GM19438 (cell line): ENCODE data around the gene MBOAT2.
"Not testable (repeated sequence)": the region's sequence is repeated elsewhere in the genome, so short reads cannot be mapped to it uniquely, and the experiment has no call there.

Experiments used
- ATAC-seq: cut with Tn5 transposase; IDR thresholded peaks from one replicate; pipeline ENCODE4 v1.9.1; 2021; ENCODE audit warnings: low read depth; ENCODE audit not compliant: unreplicated experiment

The MBOAT2 gene

DNA sequence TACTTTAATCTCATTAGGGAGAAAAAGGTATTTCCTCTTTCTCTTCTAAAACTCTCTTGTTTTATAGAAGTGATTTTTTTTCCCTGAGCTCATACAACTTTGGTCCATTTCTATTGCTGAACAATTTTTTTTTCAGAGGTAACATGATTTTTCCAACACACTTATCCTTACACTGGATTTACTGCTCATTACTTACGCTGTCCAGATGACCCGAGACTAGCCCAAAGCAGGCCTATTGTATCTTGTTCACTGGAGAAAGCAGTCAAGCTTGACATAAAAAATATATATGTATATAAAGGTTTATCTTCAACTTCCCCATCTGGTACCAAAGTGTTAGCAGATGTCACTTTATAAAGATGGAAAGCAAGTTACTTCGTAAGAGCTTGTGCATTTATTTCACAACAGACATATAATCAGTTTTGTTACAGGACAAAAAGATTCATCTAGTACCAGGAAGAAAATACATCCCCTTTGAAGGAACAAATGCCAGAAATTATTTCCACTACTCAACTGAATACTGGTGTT lies 95.7 kb downstream of the MBOAT2 start:
- no peak for ATAC-seq

DNA sequence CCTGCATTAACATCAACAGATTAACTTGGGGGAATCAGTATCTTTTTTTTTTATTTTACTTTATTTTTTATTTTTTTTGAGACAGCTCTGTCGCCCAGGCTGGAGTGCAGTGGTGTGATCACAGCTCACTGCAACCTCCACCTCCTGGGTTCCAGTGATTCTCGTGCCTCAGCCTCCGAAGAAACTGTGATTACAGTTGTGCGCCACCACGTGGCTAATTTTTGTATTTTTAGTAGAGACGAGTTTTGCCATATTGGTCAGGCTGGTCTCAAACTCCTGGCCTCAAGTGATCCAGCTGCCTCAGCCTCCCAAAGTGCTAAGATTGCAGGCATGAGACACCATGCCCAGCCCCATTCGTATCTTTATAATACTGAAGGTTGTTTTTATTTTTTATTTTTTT lies 99.6 kb downstream of the MBOAT2 start:
- ATAC-seq = not testable (repeated sequence)

DNA sequence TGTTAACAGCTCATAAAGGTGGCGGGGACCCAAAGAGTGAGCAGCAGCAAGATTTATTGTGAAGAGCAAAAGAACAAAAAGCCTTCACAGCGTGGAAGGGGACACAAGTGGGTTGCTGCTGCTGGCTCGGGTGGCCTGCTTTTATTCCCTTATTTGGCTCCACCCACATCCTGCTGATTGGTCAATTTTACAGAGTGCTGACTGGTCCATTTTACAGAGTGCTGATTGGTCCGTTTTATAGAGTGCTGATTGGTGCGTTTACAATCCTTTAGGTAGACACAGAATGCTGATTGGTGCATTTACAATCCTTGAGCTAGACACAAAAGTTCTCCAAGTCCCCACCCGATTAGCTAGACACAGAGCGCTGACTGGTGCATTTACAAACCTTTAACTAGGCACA lies 100.7 kb downstream of the MBOAT2 start:
- ATAC-seq = not testable (repeated sequence)

DNA sequence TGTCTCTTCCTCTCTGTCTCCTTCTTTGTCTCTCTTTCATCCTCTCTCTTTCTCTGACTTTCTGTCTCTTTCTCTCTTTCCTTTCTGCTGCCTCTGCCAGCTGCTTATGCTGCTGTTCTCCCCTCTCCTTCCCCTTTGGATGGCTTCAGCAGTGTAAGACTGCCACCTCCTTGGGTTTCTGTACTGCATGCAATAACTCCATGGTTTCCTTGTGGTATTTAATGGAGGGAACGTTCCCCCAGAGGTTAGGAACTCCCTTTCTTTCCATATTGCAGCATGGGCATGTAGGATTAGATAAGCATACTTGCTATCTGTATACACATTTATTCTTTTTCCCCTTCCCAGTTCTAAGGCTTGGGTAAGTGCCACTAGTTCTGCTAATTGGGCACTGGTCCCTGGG lies 106.3 kb downstream of the MBOAT2 start:
- not testable (repeated sequence) for ATAC-seq

DNA sequence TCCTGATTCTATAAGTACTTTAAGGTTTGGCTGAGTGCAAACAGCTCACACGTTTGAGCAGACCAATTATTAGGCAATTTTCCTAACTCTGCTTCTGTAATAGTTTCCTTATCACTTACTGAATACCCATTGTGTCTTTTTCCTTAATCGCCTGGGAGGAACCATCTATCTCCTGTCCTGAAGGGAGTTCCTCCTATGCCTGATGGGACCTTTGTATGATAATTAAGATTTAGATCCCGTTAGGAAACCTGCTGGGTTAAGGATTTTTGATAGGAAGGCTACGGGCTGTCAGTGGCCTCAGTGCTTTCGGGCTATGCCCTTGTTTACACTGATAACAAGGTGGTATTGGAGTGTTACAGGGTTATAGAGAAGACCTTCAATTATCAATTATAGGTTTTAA lies 106.8 kb downstream of the MBOAT2 start:
- ATAC-seq = not testable (repeated sequence)

DNA sequence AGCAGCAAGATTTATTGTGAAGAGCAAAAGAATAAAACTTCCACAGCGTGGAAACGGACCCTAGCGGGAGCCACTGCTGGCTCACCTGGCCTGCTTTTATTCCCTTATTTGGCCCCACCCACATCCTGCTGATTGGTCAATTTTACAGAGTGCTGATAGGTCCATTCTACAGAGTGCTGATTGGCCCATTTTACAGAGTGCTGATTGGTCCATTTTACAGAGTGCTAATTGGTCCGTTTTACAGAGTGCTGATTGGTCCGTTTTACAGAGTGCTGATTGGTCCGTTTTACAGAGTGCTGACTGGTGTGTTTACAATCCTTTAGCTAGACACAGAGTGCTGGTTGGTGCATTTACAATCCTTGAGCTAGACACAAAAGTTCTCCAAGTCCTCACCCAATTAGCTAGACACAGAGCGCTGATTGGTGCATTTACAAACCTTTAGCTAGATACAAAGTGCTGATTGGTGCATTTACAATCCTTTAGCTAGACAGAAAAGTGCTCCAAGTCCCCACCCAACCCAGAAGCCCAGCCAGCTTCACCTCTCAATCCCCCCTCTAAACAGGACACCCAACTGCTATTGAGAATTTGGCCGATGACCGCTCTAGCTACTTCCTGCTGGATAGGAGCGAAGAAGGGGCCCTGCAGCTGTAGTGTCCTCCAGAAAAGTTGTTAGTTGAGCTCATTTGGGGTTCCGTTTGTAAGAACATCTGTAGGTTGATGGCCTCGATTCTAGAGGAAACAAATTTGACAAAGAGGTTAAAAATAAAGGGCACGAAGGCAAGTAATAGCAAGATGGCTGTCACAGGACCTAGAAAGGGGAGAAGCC lies 108.2 kb downstream of the MBOAT2 start:
- not testable (repeated sequence) for ATAC-seq

DNA sequence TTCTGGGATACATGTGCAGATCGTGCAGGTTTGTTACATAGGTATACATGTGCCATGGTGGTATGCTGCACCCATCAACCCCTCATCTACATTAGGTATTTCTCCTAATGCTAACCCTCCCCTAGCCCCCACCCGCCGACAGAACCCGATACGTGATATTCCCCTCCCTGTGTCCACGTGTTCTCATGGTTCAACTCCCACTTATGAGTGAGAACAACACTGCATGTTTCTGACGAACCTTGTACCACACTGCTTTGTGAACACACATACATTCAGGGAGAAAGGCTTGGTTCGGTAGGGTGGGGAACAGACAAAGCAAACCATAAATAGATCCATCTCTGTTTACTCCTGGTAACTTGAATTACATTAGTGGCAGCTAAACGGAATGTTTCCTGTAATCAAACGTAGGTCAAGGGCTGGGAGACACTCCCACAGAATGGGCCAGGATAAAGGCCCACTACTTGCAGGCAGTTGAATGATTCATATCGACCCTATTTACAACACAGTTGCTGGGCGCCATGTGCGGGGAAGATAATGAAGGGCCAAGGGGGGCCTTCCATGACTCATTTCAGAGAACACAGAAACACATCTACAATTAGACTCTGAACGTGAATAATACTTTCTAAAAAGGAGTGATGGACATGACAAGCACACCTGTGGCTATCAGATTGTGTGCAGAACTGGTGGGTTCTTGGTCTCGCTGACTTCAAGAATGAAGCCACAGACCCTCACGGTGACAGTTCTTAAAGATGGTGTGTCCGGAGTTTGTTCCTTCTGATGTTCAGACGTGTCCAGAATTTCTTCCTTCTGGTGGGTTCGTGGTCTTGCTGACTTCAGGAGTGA lies 109.3 kb downstream of the MBOAT2 start:
- ATAC-seq = no peak

DNA sequence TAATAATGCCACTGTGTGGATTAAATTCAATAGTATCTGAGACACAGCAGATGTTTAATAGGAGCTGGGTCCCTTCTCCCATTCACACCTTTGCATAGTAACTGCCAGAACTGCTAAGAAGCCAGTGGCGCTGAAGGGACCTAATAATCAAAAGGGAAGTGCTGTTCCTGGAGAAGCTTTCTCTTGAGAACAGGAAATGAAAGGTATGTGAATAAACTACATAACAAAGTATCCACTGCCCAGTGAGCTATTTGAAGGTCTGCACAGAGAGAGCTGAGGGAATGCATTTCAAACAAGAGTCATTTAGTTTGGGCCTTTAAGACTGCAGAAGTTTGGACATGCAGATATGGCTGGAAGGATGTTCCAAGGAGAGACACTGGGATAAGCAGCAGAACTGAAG lies 110.0 kb downstream of the MBOAT2 start:
- no peak for ATAC-seq

DNA sequence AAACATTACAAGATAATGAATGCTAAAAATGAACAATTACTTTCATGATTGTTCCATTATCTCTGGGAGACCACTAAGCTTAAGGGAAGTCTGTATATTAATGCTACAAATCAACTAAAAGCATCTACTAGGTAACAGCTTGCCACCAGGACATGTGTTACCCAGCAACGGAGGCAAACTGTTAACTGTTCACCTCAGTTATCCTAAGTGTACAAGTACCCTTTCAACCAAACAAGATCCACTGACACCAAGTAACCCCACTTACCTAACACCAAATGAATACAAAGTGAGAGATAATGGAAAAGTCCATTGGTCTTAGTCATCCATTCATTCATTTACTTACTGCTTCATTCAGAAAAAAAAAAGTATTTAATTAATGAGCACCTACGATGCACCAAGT lies 111.4 kb downstream of the MBOAT2 start:
- no peak for ATAC-seq

DNA sequence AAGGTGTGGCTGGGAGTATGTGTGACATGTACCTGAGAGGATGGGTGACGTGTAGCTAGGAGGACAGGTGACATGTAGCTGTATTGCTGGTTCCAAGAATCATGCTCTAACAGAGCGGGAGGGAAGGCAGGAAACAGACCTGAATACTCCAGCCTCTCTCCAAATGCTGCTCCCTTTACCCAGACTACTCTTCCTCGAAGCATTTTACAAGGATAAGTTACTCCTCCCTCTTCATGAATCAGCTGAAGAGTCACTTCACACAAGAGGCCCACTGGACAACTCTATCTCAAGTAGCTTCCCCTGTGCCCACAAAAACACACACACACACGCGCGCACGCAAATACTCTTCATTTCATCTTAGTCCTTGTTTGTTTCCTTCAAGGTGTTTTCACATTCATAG lies 113.5 kb downstream of the MBOAT2 start:
- no peak for ATAC-seq

DNA sequence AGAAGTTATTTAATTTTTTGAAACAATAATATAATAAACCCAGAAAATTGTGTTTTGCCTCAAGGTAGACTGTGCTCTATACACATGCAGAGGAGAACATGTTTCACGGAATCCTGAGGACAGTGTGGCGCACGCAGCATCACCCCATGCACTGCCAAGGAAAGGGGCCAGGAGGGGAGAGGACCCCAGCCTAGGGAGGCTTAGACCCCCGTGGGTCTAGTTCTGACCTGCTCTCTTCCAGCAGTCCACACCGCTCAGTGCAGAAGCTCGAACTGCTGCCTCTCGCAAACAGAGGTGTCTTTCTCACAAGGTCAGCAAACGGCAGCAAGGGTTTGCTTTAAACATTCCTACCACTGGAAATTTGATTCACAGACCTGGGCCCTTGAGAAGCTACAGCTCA lies 114.5 kb downstream of the MBOAT2 start:
- no peak for ATAC-seq

DNA sequence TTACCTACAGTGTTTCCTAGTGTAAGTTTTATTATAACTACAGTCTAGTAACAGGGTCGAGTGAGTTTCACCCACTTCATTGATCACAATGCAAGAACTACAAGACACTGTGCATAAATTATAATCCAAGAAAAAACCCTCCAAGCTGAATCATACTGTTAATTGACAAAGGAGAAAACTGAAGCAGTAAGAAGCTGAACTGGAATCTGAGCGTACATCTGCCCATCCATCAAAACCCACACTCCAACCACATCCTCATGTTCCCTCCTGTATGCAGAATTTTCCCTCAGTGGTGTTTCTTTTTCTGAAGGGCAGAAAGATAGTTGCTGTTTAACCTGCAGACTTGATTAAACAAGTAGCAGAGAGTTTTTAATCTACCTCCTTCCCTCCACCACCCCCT lies 116.6 kb downstream of the MBOAT2 start:
- no peak for ATAC-seq

DNA sequence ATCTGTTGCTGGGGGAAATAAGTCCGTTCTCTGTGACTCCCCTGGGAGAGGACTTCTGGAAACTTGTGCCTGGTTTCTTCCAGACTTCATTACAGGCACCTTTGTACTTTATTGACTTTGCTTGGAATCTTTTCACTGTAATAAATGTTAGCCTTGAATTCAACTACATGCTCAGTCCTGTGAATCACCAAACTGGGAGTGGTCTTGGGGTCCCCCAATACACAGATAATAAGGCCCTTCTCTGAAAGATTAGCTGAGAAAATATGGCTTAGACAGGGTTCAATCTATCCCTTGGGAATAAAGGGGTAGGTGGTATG lies 117.3 kb downstream of the MBOAT2 start:
- ATAC-seq = no peak

DNA sequence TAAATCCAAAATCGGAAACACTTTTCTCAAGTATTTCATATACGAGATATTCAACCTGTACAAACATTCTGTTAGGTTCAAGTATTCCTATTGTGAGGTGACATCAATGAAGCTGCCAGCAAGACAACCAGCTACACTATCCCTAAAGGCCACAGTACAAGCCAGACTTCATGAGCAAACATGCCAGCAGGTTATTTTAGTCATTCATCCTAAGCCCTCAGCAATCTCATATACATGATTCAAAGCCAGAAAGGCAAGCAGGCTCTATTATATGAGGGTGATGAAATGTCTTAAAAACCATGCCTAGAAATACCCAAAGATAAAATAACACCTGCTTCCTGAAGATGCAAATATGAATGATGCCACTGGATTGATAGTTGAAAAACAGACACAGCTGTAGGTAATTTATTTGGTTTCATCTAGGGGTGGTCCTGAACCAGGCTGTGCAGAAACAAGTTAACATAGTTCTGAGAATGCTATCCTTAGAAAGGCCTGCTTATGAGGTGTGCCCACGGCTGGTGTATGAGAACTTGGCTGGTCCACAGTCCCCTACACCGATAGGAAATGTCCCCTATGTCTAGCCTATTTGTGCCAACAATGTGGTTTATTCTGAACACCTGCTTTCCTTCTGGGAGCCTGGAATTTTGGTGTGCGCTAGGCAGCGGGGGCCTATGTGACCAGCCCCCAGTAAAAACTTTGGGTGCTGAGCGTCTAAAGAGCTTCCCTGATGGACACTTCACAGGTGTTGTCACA lies 117.9 kb downstream of the MBOAT2 start:
- ATAC-seq = no peak

DNA sequence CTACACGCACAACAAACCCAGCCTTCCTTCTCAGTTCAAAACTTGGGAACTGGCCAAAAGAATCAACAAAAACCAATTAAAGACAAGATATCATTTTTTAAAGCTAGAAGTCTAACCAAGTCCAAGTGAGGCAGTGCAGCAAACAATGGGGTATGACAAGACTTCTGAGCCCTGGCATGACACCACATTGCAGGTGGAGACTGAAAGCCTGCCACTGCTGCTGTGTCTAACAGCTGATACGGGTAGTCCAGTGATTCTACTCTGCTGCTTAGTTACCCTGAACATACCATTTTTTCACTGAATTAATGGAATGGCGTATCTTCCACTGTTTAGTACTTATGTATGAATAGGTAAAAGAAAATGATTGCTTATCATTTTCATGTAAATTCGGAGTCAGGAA lies 118.7 kb downstream of the MBOAT2 start:
- no peak for ATAC-seq

DNA sequence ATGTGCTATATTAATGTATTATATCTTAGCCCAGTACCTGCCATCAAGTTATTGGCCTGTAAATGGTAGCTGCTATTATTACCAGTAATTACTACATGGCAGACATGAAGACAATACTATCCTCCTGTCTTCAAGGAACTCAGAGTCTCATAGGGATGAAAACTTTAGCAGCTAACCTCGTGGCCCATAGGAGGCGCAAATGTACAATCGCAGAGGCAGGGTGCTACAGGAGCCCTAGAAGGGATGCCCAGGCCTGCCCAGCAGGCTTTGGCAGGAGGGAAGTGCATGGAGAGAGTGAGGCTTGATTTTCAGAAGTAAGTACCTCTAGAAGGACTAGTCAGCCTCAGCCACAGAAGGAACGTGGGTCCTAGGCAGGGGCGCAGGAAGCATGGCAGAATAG lies 121.4 kb downstream of the MBOAT2 start:
- ATAC-seq = no peak

DNA sequence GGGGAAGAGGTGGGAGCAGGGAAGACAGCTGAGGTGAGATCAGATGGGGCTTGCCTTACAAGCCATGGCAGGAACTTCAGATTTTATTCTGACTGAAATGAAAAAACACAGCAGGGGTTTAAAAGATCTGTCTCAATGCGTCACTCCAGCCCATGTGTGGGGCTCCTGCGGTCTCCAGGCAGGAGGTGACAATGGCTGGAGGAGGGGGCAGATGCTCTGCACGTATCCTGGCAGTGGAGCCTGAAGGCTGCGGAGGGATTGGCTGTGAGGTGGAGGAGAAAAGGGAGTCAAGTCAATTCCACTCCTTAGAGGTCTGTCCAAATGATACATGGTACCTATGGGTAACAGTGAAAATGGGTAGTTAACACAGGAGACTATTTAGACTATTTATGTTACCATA lies 125.6 kb downstream of the MBOAT2 start:
- no peak for ATAC-seq

DNA sequence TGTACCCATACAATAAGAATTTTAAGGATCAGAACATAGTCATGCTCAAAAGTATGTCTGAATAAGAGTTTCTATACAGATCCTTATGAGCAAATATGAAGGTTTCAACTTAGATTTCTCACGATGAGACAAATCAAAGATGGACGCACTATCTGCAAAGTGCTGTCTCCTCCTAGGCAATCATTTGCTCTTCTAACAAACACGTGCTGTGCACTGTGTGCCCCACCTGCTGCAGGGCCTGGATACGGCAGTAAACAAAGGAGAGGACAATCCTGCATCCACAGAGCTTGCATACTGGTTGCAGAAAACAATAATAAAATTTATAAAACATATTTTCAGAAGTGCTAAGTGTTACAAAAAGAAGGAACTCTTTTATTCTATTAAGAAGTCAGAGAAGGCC lies 126.2 kb downstream of the MBOAT2 start:
- no peak for ATAC-seq

DNA sequence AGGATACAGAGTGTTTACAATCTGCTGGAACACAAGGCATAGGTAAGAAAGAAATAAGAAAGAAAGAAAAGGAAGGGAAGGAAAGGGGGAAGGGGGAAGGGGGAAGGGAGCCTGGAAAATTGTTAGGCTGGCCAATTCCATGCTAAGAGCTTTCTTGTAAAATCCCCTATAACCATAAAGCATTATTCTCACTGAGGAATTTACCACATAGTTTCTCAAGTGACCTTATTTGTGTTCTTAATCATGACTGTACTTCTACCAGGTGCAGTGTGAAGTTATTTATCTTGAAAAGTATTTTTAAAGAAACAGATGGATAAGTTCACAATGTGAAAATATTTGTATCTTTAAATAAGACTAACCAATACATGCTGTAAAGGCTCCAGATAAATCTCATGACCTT lies 126.9 kb downstream of the MBOAT2 start:
- ATAC-seq = no peak

DNA sequence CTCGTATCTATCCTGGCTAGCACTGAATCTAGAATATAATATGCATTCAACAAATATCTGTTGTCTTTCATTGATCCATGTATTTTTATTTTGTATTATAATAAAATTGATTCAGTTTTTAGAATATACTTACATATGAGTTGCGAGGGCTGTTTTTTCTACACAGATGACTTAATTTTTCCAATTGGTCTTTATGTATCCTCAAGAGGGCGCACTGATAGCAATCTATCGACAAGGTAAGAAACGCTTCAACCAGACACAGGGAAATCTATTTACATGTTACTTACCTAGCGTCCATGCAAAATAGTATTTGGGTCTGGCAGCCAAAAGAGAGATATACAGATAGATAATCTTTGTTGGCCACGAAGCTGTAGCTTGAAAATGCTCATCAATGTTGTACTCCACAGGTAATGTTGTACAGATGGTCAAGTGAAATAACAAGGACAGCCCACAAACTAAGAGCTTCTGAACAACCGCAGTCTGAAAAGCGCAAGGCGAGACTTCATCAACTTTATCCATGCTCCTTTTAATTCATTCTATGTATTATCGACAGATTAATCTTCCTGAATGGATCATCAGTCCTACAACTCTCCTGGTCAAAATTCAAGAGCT lies 130.6 kb downstream of the MBOAT2 start:
- no peak for ATAC-seq

DNA sequence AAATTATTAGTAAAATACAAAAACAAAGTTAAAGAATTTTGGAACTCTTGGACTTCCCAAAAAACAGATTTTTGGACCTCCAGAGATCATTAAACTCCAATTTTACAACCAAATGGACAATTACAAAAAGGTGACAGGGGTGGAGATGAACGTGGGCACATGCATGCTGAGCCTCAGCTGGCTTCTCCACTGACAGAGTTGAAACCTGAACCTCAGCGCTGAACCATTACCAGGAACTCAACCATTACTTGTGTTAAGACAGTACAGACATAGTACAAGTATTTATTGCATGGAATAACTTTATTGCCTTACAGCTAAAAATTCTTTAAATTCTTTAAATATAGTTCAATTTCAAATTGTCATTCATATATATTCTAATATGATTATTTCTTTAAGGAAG lies 133.0 kb downstream of the MBOAT2 start:
- ATAC-seq = no peak
